Measurements from ENCODE around the gene TMEM33. TPM values are rescaled to one million over a fixed set of nuclear protein-coding genes. Genes with fewer than 3 reads are reported as not detected.
"Not testable (repeated sequence)": the region's sequence is repeated elsewhere in the genome, so short reads cannot be mapped to it uniquely, and the experiment has no call there.

The TMEM33 gene
- total RNA-seq, 1 experiment from 2014 or later: 70.3 TPM

DNA sequence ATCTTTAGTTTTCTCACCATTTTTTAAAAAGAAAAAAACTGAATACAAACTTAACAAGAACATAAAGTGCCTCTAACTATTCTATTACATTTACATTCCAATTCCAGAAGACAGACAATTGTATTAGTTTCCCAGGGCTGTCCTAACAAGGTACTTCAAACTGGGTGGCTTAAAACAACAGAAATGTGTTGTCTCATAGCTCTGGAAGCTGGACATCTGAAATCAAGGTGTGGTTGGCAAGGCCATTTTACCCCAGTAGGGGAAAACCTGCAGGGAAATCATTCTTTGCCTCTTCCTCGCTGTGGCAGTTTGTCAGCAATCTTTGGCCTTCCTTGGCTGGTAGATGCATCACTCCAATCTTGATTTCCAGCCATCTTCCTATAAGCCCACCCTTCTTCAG lies 37.5 kb upstream of the TMEM33 start:
- H3K4me2 ChIP-seq (ENCODE audit: low read length): peak overlapping the region; percentile 62
- H4K20me1 ChIP-seq (ENCODE audit: low read length): no peaks in the 10 kb centered on the region
- DNase-seq (peak; percentile 46), ATAC-seq (peak; percentile 68)
- H3K9me3 ChIP-seq (ENCODE audit: low read length): no peaks in the 10 kb centered on the region
- intact Hi-C loops (cut with micrococcal nuclease): loop anchor here (2.0 kb wide), 1 partner anchor 37 kb away; the partner anchor contains the start of gene TMEM33
- ChIA-PET POLR2A (ENCODE audit: unreplicated experiment) (no interaction called here), CTCF (no interaction called here)
- no peaks in the 10 kb centered on the region for H3K79me2 ChIP-seq (ENCODE audit: low read length)
- no peaks in the 10 kb centered on the region for H3F3A ChIP-seq (ENCODE audit: low read length, unreplicated experiment)
- no peaks in the 10 kb centered on the region for H3K27me3 ChIP-seq (ENCODE audit: low read length)
- H3K9ac ChIP-seq (ENCODE audit: low read length): no peak overlapping the region
- peak overlapping the region; percentile 55 for H3K27ac ChIP-seq (ENCODE audit: low read length)
- TF ChIP-seq, protein P1, sequence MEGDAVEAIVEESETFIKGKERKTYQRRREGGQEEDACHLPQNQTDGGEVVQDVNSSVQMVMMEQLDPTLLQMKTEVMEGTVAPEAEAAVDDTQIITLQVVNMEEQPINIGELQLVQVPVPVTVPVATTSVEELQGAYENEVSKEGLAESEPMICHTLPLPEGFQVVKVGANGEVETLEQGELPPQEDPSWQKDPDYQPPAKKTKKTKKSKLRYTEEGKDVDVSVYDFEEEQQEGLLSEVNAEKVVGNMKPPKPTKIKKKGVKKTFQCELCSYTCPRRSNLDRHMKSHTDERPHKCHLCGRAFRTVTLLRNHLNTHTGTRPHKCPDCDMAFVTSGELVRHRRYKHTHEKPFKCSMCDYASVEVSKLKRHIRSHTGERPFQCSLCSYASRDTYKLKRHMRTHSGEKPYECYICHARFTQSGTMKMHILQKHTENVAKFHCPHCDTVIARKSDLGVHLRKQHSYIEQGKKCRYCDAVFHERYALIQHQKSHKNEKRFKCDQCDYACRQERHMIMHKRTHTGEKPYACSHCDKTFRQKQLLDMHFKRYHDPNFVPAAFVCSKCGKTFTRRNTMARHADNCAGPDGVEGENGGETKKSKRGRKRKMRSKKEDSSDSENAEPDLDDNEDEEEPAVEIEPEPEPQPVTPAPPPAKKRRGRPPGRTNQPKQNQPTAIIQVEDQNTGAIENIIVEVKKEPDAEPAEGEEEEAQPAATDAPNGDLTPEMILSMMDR (conservative IDR thresholded peaks at IDR 0.05; ENCODE audit: low read depth, low read length): no peak
- no peak for TF ChIP-seq EZH2 (IDR thresholded peaks at IDR 0.05; ENCODE audit: low read length, unreplicated experiment)
- TF ChIP-seq EZH2phosphoT487 (IDR thresholded peaks at IDR 0.05; ENCODE audit: borderline replicate concordance, low read length): no peak
- H3K9me2 ChIP-seq (replicated peaks; ENCODE audit: low read length): no peaks in the 10 kb centered on the region
- H3K4me3 ChIP-seq (ENCODE audit: low read length): no peak overlapping the region
- no TSS peak for BruUV-seq (replicated peaks)
- peaks cover 13% of the 10 kb centered on the region for H3K4me1 ChIP-seq (ENCODE audit: insufficient read depth, low read length)
- no peaks in the 10 kb centered on the region for H3K36me3 ChIP-seq (ENCODE audit: low read depth, low read length)
- H2AFZ ChIP-seq (ENCODE audit: low read length): peak overlapping the region; percentile 19; the same call in 1 of the 2 replicates

DNA sequence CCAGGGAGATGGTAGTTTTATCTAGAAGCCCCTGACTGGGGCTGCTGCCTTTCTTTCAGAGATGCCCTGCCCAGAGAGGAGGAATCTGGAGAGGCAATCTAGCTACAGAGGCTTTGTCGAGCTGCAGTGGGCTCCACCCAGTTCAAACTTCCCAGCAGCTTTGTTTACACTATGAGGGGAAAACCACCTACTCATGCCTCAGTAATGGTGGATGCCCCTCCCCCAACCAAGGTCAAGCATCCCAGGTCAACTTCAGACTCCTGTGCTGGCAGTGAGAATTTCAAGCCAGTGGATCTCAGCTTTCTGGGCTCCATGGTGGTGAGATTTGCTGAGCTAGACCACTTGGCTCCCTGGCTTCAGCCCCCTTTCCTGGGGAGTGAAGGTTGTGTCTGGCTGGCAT lies 26.1 kb upstream of the TMEM33 start:
- peak; percentile 27; the same call in 1 of the 2 replicates for ATAC-seq
- DNase-seq: peak; percentile 39
- H3K9me3 ChIP-seq (ENCODE audit: low read length); H3K9me2 ChIP-seq (replicated peaks; ENCODE audit: low read length); H3F3A ChIP-seq (ENCODE audit: low read length, unreplicated experiment); H3K79me2 ChIP-seq (ENCODE audit: low read length); intact Hi-C loops (cut with micrococcal nuclease); H2AFZ ChIP-seq (ENCODE audit: low read length); H3K36me3 ChIP-seq (ENCODE audit: low read depth, low read length); H3K4me3 ChIP-seq (ENCODE audit: low read length); H4K20me1 ChIP-seq (ENCODE audit: low read length); H3K27me3 ChIP-seq (ENCODE audit: low read length); BruUV-seq (replicated peaks): not testable (repeated sequence)
- Histone ChIP-seq H3K4me1 (ENCODE audit: insufficient read depth, low read length) (peaks cover 28% of the 10 kb centered on the region), H3K4me2 (ENCODE audit: low read length) (peak overlapping the region; percentile 54), H3K9ac (ENCODE audit: low read length) (peak overlapping the region; percentile 31; the same call in 1 of the 2 replicates), H3K27ac (ENCODE audit: low read length) (peak overlapping the region; percentile 36)
- CTCF ChIA-PET: interaction anchor here (0.7 kb wide), 1 partner anchor 217 kb away, joined by 3 read pairs; no protein-coding TSS in a partner anchor
- POLR2A ChIA-PET (ENCODE audit: unreplicated experiment): interaction anchor here (0.6 kb wide), 1 partner anchor 197 kb away, joined by 8 read pairs; no protein-coding TSS in a partner anchor

DNA sequence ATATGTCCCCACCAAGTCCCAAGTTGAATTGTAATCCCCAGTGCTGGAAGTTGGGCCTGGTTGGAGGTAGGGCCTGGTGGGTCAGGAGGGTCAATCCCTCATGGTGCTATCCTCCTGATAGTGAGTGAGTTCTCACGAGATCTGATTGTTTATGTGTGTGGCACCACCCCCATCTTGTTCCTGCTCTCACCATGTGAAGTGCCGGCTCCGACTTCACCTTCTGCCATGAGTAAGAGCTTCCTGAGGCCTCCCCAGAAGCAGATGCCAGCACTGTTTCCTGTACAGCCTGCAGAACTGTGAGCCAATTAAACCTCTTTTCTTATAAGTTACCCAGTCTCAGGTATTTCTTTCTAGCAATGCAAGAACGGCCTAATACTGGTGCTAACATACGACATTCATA lies 22.7 kb upstream of the TMEM33 start:
- H2AFZ ChIP-seq (ENCODE audit: low read length): peak overlapping the region; percentile 64
- H3K79me2 ChIP-seq (ENCODE audit: low read length): no peaks in the 10 kb centered on the region
- ChIA-PET POLR2A (ENCODE audit: unreplicated experiment) (no interaction called here), CTCF (no interaction called here)
- TF ChIP-seq EZH2 (IDR thresholded peaks at IDR 0.05; ENCODE audit: low read length, unreplicated experiment) (no peak), EZH2phosphoT487 (IDR thresholded peaks at IDR 0.05; ENCODE audit: borderline replicate concordance, low read length) (no peak)
- TF ChIP-seq, protein P1 (conservative IDR thresholded peaks at IDR 0.05; ENCODE audit: low read depth, low read length): no peak
- H3F3A ChIP-seq (ENCODE audit: low read length, unreplicated experiment): no peaks in the 10 kb centered on the region
- H3K9me2 ChIP-seq (replicated peaks; ENCODE audit: low read length): no peaks in the 10 kb centered on the region
- no peak; the same call in 1 of the 2 replicates for ATAC-seq
- H4K20me1 ChIP-seq (ENCODE audit: low read length): no peaks in the 10 kb centered on the region
- H3K36me3 ChIP-seq (ENCODE audit: low read depth, low read length): no peaks in the 10 kb centered on the region
- no peaks in the 10 kb centered on the region for H3K27me3 ChIP-seq (ENCODE audit: low read length)
- peaks cover 28% of the 10 kb centered on the region for H3K4me1 ChIP-seq (ENCODE audit: insufficient read depth, low read length)
- intact Hi-C loops (cut with micrococcal nuclease): no loop called here
- no peak for DNase-seq
- peak overlapping the region; percentile 42; the same call in 1 of the 2 replicates for H3K9ac ChIP-seq (ENCODE audit: low read length)
- BruUV-seq (replicated peaks): no TSS peak
- peak overlapping the region; percentile 86 for H3K27ac ChIP-seq (ENCODE audit: low read length)
- no peak overlapping the region for H3K4me3 ChIP-seq (ENCODE audit: low read length)
- H3K9me3 ChIP-seq (ENCODE audit: low read length): no peaks in the 10 kb centered on the region
- H3K4me2 ChIP-seq (ENCODE audit: low read length): no peak overlapping the region

Measured in PC-3 (cell line).